Activated T-cell treated with anti-CD3 and anti-CD28 coated beads for 48 hours (primary cell): ENCODE measurements around the gene TSPO2.

Experiments used
- DNase-seq: peaks from one replicate; pipeline ENCODE4 v3.0.0-alpha.2; 2020; ENCODE audit warnings: low read depth

TSPO2 gene

DNA sequence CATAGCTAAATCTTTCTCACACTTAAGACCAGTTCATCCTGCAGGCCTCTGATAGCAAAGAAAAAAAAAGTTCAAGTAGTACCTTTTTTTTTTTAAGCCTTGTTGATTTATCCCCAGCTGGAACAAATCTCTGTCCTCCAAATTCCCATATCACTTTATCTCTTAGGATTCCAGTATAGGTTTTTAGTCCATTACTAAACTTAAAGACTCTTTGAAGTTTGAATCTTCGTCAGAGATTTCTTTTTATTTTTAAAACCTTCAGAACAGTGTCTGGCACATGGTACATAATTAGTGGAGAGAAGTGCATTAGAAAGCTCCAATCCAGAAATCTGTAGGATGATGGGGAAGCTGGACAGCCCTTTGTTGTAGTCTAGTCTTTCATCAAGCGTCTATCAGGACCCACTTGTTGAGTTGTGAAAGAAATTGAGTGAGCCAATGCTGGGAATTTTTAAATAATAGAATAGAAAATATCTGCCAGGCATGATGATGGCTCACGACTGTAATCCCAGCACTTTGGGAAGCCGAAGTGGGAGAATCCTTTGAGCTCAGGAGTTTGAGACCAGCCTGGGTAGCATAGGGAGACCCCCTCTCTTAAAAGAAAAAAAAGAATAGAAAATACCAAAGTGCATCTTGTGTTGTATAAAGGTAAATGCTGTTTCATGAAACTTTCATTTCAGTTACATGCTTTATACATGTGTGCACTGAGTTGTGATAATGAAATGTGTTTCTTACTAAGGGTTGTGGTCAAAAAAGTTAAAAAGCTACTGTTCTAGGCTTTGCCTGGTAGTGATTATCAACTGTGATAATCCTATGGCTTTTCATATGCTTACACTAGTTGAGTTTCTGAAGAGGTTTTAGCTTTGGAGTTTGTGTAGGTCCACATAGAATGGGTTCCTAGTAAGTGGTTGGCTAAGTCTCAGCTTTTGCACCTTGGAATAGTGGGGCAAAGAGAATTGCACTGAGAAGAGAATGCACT is 33.7 kb downstream of the TSPO2 start:
- DNase-seq: no peak

DNA sequence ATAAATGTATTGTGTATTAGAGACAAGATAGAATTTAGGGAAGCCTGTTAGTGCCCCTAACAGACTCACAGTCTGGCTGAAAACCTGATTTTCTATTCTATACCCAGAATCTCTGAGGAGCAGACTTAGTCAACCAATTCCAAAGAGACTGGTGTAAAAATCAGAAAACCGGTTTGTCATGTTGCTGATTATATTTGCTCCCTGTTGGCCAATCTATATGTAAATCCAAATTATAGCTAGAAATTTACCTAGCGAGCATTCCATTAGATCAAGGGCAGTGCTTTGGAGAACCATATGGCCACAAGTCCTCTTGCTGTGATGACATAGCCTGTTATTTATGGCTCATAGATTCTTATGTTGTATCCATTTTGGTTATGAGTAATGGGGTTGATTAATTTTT is 35.3 kb downstream of the TSPO2 start:
- no peak for DNase-seq

DNA sequence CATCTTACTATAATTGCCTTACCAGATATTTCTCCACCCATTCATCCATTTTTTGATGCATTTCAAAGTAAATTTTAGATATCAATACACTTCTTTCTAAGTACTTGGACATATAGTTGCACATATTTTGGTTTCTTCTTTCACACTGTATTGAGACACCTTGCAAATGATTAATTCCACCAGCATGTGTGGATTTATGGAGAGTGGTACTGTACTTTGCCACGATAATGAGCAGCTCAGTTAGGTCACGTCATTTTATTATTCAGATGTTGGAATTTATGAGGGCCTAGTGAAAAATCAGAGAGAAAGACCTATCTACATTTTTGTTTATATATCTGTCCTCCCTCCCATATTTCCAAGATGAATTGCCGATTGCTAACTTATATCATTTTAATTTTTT is 35.8 kb downstream of the TSPO2 start:
- DNase-seq: no peak

DNA sequence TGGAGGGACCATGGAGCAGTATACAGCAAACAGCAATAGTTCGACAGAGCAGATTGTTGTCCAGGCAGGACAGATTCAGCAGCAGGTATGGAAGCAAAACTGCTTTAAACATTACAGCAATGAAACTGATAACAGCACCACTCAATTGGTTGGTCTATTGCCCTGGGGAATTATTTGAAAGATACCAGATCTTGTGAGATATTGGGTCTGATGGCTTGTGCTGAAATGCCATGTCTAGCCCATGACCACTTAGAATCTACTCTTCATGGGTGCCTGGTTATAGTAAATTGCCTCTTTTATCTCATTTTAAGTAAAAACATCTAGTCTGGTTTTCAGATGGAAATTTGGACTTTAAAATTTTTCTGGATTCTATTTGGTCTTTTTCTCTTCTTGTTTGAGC is 36.8 kb downstream of the TSPO2 start:
- DNase-seq: no peak

DNA sequence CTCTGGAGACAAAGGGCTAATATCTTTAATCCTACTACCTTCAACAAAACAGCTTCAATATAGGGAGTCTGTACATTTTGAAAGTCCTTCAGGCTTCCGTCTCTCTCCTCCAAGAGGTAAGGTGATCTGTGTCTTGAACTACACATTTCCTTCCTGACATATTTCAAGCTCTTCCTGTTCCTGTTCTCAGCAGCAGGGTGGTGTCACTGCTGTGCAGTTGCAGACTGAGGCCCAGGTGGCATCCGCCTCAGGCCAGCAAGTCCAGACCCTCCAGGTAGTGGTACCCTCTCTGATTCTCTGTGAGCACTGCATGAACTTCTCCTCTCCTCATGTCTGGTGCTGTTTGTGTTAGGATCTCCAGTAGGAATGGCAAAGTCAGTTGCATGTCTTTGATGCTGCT is 38.4 kb downstream of the TSPO2 start:
- no peak for DNase-seq

DNA sequence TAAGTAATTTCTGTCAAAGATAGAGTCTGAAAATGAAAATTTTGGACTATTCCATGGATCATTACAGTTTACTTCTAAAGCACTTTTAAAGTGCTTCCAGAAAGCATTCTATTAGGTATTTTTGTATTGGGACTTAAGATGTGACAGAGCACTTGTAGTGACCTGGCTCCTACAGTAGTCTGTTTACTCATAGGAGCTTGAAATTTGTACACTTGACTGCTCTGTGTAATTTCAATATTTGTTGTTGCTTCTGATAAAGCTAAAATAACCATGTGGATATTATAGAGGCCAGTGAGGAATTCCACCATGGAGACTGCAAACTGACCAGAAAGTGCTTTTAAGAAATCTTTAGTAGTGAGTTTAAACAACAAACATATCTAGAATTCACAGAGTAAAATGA is 40.8 kb downstream of the TSPO2 start:
- DNase-seq: no peak

DNA sequence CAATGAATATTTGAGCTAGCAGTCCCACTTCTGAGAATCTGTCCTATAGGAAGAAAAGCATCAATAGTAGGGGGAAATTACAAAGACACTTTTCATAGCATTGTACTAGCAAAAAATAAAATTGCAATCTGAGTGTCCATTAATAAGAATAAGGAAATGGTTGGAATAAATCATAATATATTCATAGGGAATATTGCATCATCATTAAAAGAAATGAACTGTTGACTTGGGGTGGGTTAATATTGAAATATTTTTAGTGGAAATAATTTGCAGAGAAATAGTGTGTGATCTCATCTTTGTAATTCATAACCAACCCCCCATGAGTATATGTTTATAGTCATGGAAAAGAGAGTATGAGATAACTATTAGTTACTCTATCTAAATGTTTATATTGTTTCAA is 42.9 kb downstream of the TSPO2 start:
- DNase-seq: no peak

DNA sequence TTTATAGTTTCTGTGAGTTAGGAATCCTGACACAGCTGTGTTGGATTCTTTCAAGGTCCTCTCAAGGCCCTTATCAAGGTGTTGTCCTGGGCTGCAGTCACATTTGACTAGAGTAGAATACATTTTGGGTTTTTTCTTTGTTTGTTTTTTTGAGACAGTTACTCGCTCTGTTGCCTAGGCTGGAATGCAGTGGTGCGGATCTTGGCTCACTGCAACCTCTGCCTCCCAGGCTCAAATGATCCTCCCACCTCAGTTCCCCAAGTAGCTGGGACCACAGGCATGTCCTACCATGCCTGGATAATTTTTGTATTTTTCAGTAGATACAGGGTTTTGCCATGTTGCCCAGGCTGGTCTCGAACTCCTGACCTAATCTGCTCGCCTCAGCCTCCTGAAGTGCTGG is 46.2 kb downstream of the TSPO2 start:
- no peak for DNase-seq

DNA sequence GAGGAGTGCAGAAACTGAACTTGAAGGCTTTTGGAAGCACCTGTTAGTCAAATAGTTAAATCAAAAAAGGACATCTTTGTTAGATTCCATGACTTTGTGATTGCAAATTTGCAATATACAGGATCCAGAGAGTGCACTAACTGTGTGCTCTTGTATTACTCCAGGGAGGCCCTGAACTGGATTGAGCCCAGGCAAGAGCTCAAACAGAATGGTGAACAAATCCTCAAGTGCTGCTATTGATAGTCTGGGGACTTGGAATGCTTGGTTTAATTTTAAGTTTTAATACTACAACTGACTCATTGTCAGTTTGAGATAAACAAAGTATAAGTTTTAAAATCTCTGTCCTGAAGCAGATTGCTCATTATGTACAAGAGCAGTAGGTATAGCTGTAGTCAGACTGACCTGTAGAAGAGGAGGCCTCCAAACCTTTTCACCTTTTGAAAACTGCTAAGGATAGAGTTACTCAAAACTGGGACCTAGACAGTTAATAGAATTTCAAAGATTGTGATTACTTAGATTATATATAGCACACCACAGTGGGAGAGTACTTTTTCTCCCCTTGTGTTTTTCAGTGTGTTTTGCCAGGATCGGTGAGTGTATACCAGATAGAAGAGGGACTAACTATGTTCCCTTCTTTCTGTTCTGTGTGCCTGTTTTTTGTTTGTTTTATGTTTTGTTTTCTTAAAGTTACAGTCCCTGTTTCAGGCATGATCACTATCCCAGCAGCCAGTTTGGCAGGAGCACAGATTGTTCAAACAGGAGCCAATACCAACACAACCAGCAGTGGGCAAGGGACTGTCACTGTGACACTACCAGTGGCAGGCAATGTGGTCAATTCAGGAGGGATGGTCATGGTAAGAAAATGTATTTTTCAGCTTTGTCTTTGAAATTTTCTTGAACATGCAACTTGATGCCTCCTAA is 48.8 kb downstream of the TSPO2 start:
- no peak for DNase-seq

DNA sequence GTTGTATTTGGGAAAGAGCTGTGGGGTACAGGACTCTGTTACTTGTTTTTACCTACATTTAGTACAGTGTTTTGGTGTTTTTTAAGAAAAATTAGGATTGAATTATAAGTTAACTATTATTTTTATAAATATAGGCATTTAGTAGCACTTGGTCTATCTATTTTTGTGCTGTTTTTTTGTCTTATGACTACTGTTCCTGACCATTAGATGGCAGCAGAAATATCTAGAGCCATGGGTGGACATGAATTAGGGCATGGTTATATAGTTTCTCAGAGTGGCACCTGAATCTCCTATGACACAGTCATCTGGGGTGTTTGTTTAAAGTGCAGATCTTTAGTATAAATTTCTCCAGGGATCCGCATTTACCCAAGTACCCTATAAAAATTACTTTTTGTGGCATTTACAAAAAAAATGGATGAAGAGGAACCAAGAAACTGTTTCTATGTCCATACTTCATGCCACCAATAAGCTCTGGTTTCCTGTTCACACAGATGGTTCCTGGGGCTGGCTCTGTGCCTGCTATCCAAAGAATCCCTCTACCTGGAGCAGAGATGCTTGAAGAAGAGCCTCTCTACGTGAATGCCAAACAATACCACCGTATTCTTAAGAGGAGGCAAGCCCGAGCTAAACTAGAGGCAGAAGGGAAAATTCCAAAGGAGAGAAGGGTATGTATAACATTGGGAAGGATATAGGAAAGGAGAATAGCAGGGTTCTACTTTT is 50.3 kb downstream of the TSPO2 start:
- no peak for DNase-seq

DNA sequence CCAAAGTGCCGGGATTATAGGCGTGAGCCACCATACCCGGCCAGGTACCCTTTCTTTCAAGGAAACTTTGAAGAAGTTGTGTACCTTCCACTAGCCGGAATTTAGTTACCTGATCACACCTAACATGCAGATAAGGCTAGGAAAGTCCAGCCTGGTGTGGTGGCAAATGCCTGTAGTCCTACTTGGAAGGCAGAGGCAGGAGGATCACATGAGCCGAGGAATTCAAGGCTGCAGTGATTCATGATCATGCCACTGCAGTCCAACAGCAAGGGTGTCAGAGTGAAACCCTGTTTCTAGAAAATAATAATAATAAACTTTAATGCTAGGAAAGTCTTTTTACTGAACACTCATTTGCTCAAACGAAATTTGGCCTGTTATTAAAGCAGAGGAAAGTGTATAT is 51.5 kb downstream of the TSPO2 start:
- DNase-seq: no peak
